WTC11 (cell line): ENCODE measurements around the gene SLC47A1. TPM values are rescaled to one million over a fixed set of nuclear protein-coding genes. Genes with fewer than 3 reads are reported as not detected.
A peak's percentile ranks its signal among the peaks of the same experiment; 100 is the strongest.

Source experiments
- ATAC-seq: fragments of 200-7000 bp; cut with Tn5 transposase; 2 replicates; pipeline ENCODE4 v1.10.0; 2021; ENCODE audit warnings: mild to moderate bottlenecking, moderate library complexity
- CTCF ChIA-PET: fragments of 300-600 bp; sonication (Branson Sonifier 250); formaldehyde crosslinking; loops from one replicate; lab custom pipeline; 2021; ENCODE audit warnings: antibody characterized with exemption; lab: Charles Lee
- POLR2A ChIA-PET: fragments of 350-600 bp; sonication (Branson Sonifier 250); formaldehyde crosslinking; loops from one replicate; lab custom pipeline; 2021; ENCODE audit warnings: antibody characterized with exemption; lab: Charles Lee
- DNase-seq: peaks from one replicate; pipeline ENCODE4 v3.0.0; 2021; ENCODE audit warnings: low spot score
- H3K27ac Mint-ChIP-seq: 2 replicates; pipeline ENCODE4 v1.8.0; 2021; ENCODE audit warnings: mixed read lengths
- H3K27me3 Mint-ChIP-seq: 2 replicates; pipeline ENCODE4 v1.8.0; 2021; ENCODE audit warnings: low read depth, mild to moderate bottlenecking, moderate library complexity, mixed read lengths
- H3K36me3 Mint-ChIP-seq: 2 replicates; pipeline ENCODE4 v1.8.0; 2021; ENCODE audit warnings: mixed read lengths
- H3K4me1 Mint-ChIP-seq: 2 replicates; pipeline ENCODE4 v1.8.0; 2022; ENCODE audit warnings: mixed read lengths
- H3K4me3 Mint-ChIP-seq: 2 replicates; pipeline ENCODE4 v1.8.0; 2021; ENCODE audit warnings: mild to moderate bottlenecking, moderate library complexity, mixed read lengths
- H3K9me3 Mint-ChIP-seq: 2 replicates; pipeline ENCODE4 v1.8.0; 2021; ENCODE audit warnings: mixed read lengths
- GTF2I ChIP-seq: fragments of 250-450 bp; sonication (Bioruptor Pico); conservative IDR thresholded peaks from 2 replicates; pipeline ENCODE4 v1.4.0; 2021; ENCODE audit warnings: mild to moderate bottlenecking
- NFE2L1 ChIP-seq: sonication (generic); formaldehyde crosslinking; IDR thresholded peaks from 2 replicates; pipeline ENCODE4 v1.8.1; 2023; ENCODE audit warnings: missing genetic modification reagents
- OVOL2 ChIP-seq: fragments of 250-450 bp; sonication (Bioruptor Pico); IDR thresholded peaks from 2 replicates; pipeline ENCODE4 v1.9.0; 2021; ENCODE audit warnings: mild to moderate bottlenecking, borderline replicate concordance
- ZNF232 ChIP-seq: sonication (generic); formaldehyde crosslinking; IDR thresholded peaks from 2 replicates; pipeline ENCODE4 v1.8.0; 2022; ENCODE audit warnings: mild to moderate bottlenecking, missing genetic modification reagents
- ZNF396 ChIP-seq: fragments of 250-450 bp; sonication (Bioruptor Pico); IDR thresholded peaks from 2 replicates; pipeline ENCODE4 v1.8.0; 2021; ENCODE audit warnings: mild to moderate bottlenecking, moderate library complexity, borderline replicate concordance
- total RNA-seq: library from RNA; stranded (reverse); gene quantifications from 3 replicates; pipeline ENCODE4 v1.2.3, GENCODE V29; 2021
- TF ChIP-seq, protein P1 (sequence below): sonication (generic); formaldehyde crosslinking; conservative IDR thresholded peaks from 2 replicates; pipeline ENCODE4 v1.8.1; 2023; ENCODE audit warnings: mild to moderate bottlenecking, low read depth, missing genetic modification reagents, moderate library complexity
- TF ChIP-seq, protein P2 (sequence below): sonication (generic); formaldehyde crosslinking; IDR thresholded peaks from 2 replicates; pipeline ENCODE4 v1.8.0; 2022; ENCODE audit warnings: missing genetic modification reagents
- TF ChIP-seq, protein P3 (sequence below): fragments of 250-450 bp; sonication (Bioruptor Pico); IDR thresholded peaks from 2 replicates; pipeline ENCODE4 v1.9.0; 2021; ENCODE audit warnings: mild to moderate bottlenecking, borderline replicate concordance
- TF ChIP-seq, protein P4 (sequence below): fragments of 250-450 bp; sonication (Bioruptor Pico); IDR thresholded peaks from 2 replicates; pipeline ENCODE4 v1.9.0; 2021; ENCODE audit warnings: moderate library complexity, mild to moderate bottlenecking, inconsistent platforms, borderline replicate concordance
- TF ChIP-seq, protein P5 (sequence below): sonication (generic); formaldehyde crosslinking; IDR thresholded peaks from 2 replicates; pipeline ENCODE4 v1.8.1; 2022; ENCODE audit warnings: low read depth, mild to moderate bottlenecking, moderate library complexity, missing genetic modification reagents, borderline replicate concordance

The SLC47A1 gene
- total RNA-seq, 1 experiment from 2014 or later: 2.5 TPM

DNA sequence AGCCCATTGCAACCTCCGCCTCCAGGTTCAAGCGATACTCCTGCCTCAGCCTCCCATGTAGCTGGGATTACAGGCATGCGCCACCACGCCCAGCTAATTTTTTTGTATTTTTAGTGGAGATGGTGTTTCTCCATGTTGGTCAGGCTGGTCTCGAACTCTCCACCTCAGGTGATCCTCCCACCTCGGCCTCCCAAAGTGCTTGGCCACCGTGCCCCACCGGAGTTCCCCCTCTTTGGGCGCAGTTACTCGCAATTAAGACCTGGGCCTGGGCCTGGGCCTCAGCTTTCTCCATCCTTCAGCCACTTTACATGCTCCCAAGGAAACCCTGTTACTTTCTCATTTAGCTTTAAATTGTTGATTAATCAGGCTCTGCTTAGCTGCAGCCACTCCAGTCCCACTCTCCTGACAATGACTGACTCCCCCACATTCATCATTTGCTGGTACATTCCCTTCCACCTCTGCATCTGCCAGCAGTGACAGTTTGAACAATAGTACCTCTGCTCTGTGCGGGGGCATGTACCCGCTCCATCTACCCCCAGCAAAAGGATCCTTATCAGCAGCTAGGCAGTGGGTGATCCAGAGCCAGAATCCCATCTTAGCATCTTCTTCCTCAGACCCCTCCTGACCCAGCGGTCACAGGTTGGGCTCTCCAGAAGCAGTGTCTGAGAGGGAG lies 47.2 kb upstream of the SLC47A1 start:
- ATAC-seq (no peak), DNase-seq (no peak)
- Mint-ChIP-seq H3K36me3 (peaks cover 2% of the 10 kb centered on the region; the same call in 1 of the 2 replicates), H3K27ac (peak overlapping the region; percentile 57), H3K27me3 (no peaks in the 10 kb centered on the region), H3K9me3 (no peaks in the 10 kb centered on the region), H3K4me3 (no peak overlapping the region), H3K4me1 (peaks cover 62% of the 10 kb centered on the region)
- CTCF ChIA-PET: interaction anchor here (1.1 to 5.3 kb wide), 4 partner anchors 17 to 280 kb away, joined by 3 to 21 read pairs (median 4); partner anchors contain the start of gene B9D1
- POLR2A ChIA-PET: no interaction called here
- no peak for TF ChIP-seq NFE2L1 (CRISPR knock-in tag)
- TF ChIP-seq, protein P1, sequence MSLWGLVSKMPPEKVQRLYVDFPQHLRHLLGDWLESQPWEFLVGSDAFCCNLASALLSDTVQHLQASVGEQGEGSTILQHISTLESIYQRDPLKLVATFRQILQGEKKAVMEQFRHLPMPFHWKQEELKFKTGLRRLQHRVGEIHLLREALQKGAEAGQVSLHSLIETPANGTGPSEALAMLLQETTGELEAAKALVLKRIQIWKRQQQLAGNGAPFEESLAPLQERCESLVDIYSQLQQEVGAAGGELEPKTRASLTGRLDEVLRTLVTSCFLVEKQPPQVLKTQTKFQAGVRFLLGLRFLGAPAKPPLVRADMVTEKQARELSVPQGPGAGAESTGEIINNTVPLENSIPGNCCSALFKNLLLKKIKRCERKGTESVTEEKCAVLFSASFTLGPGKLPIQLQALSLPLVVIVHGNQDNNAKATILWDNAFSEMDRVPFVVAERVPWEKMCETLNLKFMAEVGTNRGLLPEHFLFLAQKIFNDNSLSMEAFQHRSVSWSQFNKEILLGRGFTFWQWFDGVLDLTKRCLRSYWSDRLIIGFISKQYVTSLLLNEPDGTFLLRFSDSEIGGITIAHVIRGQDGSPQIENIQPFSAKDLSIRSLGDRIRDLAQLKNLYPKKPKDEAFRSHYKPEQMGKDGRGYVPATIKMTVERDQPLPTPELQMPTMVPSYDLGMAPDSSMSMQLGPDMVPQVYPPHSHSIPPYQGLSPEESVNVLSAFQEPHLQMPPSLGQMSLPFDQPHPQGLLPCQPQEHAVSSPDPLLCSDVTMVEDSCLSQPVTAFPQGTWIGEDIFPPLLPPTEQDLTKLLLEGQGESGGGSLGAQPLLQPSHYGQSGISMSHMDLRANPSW (CRISPR knock-in tag): no peak
- TF ChIP-seq, protein P2, sequence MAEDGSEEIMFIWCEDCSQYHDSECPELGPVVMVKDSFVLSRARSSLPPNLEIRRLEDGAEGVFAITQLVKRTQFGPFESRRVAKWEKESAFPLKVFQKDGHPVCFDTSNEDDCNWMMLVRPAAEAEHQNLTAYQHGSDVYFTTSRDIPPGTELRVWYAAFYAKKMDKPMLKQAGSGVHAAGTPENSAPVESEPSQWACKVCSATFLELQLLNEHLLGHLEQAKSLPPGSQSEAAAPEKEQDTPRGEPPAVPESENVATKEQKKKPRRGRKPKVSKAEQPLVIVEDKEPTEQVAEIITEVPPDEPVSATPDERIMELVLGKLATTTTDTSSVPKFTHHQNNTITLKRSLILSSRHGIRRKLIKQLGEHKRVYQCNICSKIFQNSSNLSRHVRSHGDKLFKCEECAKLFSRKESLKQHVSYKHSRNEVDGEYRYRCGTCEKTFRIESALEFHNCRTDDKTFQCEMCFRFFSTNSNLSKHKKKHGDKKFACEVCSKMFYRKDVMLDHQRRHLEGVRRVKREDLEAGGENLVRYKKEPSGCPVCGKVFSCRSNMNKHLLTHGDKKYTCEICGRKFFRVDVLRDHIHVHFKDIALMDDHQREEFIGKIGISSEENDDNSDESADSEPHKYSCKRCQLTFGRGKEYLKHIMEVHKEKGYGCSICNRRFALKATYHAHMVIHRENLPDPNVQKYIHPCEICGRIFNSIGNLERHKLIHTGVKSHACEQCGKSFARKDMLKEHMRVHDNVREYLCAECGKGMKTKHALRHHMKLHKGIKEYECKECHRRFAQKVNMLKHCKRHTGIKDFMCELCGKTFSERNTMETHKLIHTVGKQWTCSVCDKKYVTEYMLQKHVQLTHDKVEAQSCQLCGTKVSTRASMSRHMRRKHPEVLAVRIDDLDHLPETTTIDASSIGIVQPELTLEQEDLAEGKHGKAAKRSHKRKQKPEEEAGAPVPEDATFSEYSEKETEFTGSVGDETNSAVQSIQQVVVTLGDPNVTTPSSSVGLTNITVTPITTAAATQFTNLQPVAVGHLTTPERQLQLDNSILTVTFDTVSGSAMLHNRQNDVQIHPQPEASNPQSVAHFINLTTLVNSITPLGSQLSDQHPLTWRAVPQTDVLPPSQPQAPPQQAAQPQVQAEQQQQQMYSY (CRISPR knock-in tag): no peak
- no peak for TF ChIP-seq GTF2I (CRISPR knock-in tag)
- TF ChIP-seq, protein P3, sequence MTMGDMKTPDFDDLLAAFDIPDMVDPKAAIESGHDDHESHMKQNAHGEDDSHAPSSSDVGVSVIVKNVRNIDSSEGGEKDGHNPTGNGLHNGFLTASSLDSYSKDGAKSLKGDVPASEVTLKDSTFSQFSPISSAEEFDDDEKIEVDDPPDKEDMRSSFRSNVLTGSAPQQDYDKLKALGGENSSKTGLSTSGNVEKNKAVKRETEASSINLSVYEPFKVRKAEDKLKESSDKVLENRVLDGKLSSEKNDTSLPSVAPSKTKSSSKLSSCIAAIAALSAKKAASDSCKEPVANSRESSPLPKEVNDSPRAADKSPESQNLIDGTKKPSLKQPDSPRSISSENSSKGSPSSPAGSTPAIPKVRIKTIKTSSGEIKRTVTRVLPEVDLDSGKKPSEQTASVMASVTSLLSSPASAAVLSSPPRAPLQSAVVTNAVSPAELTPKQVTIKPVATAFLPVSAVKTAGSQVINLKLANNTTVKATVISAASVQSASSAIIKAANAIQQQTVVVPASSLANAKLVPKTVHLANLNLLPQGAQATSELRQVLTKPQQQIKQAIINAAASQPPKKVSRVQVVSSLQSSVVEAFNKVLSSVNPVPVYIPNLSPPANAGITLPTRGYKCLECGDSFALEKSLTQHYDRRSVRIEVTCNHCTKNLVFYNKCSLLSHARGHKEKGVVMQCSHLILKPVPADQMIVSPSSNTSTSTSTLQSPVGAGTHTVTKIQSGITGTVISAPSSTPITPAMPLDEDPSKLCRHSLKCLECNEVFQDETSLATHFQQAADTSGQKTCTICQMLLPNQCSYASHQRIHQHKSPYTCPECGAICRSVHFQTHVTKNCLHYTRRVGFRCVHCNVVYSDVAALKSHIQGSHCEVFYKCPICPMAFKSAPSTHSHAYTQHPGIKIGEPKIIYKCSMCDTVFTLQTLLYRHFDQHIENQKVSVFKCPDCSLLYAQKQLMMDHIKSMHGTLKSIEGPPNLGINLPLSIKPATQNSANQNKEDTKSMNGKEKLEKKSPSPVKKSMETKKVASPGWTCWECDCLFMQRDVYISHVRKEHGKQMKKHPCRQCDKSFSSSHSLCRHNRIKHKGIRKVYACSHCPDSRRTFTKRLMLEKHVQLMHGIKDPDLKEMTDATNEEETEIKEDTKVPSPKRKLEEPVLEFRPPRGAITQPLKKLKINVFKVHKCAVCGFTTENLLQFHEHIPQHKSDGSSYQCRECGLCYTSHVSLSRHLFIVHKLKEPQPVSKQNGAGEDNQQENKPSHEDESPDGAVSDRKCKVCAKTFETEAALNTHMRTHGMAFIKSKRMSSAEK (CRISPR knock-in tag): no peak
- no peak for TF ChIP-seq ZNF232 (CRISPR knock-in tag)
- TF ChIP-seq, protein P4, sequence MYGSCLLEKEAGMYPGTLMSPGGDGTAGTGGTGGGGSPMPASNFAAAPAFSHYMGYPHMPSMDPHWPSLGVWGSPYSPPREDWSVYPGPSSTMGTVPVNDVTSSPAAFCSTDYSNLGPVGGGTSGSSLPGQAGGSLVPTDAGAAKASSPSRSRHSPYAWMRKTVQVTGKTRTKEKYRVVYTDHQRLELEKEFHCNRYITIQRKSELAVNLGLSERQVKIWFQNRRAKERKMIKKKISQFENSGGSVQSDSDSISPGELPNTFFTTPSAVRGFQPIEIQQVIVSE (CRISPR knock-in tag): no peak
- TF ChIP-seq, protein P5, sequence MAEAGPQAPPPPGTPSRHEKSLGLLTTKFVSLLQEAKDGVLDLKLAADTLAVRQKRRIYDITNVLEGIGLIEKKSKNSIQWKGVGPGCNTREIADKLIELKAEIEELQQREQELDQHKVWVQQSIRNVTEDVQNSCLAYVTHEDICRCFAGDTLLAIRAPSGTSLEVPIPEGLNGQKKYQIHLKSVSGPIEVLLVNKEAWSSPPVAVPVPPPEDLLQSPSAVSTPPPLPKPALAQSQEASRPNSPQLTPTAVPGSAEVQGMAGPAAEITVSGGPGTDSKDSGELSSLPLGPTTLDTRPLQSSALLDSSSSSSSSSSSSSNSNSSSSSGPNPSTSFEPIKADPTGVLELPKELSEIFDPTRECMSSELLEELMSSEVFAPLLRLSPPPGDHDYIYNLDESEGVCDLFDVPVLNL (CRISPR knock-in tag): no peak
- no peak for TF ChIP-seq OVOL2 (CRISPR knock-in tag)
- no peak for TF ChIP-seq ZNF396 (CRISPR knock-in tag)
